GM12875 (cell line): ENCODE measurements around the gene ARMH1.

Experiments used
- H3K4me3 ChIP-seq: one replicate; pipeline ENCODE4 v1.5.1; 2011; ENCODE audit warnings: low read depth, low read length, control low read depth
- TF ChIP-seq, protein P1 (sequence below): IDR thresholded peaks from 2 replicates; pipeline ENCODE4 v1.5.1; 2011; ENCODE audit warnings: low read depth, mild to moderate bottlenecking, control low read depth, inconsistent platforms, low read length, moderate library complexity, borderline replicate concordance; ENCODE audit not compliant: insufficient read depth

The ARMH1 gene

DNA sequence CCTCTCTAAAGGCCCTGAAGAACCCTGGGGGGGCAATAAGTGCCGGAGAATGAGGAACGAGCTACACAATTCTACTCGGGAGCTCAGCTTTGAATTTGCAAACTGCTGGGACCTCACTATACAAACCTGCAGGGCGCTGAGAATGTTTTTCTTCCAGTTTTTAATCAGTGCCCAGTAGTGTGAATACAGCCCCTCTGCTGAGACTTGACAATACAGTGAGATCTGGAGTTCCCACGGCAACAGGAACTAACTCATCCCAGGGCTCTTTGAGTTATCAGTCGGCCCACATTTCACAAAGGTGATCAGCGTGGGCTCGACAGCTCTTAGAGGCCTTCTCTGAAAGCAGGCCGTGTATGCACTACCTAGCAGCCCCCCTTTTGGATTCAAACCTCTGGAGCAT is 41.9 kb upstream of the ARMH1 start:
- peak overlapping the region; percentile 73 for H3K4me3 ChIP-seq

DNA sequence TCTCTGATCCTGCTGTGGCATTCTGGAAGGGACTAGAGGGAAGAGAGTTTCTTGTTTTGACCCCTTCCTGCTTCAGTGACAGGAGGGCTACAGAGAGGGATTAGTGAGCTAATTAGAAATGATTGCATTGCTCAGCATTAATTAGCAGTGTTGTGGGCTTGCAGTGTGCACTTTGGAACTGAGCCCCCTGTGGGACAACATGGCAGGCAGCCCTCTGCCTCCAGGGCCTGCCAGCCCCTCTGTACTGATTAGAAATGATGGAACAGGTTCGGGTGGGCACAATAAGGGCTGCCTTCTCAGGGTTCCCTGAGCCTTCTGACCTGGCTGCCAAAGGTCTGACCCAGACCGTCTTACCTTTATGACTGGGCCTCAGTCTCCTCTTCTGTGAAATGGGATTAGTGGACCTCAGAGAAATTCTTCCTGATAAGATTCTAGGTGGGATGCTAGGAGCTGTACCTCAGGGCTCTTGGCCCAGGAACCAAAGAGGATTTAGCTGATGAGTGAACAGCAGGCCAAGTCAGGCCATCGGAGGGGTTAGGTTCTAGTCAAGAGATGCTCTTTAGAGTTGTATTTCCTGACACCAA is 39.8 kb upstream of the ARMH1 start:
- TF ChIP-seq, protein P1, sequence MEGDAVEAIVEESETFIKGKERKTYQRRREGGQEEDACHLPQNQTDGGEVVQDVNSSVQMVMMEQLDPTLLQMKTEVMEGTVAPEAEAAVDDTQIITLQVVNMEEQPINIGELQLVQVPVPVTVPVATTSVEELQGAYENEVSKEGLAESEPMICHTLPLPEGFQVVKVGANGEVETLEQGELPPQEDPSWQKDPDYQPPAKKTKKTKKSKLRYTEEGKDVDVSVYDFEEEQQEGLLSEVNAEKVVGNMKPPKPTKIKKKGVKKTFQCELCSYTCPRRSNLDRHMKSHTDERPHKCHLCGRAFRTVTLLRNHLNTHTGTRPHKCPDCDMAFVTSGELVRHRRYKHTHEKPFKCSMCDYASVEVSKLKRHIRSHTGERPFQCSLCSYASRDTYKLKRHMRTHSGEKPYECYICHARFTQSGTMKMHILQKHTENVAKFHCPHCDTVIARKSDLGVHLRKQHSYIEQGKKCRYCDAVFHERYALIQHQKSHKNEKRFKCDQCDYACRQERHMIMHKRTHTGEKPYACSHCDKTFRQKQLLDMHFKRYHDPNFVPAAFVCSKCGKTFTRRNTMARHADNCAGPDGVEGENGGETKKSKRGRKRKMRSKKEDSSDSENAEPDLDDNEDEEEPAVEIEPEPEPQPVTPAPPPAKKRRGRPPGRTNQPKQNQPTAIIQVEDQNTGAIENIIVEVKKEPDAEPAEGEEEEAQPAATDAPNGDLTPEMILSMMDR, result no peak
- H3K4me3 ChIP-seq, result no peak overlapping the region

More for the DNA sequence above, 41.9 kb upstream of the ARMH1 start:
- TF ChIP-seq, protein P1, result no peak

DNA sequence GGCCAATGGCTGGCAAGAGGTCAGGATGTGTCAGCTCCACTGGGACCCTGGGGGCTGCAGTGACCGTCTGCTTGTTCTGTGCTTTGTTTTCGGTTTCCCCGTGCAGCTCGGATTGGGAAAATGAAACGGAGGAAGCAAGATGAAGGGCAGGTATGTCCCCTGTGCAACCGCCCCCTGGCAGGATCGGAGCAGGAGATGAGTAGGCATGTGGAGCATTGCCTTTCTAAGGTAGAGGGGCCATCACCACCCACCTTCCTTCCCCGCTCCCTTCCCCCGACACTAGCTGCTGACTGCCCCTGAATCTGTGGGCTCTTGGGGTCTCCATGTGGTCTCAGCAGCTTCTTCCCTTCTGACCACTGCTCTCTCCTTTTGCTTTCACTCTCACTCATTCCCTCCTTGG is 39.1 kb upstream of the ARMH1 start:
- H3K4me3 ChIP-seq, result no peak overlapping the region
- TF ChIP-seq, protein P1, result no peak

DNA sequence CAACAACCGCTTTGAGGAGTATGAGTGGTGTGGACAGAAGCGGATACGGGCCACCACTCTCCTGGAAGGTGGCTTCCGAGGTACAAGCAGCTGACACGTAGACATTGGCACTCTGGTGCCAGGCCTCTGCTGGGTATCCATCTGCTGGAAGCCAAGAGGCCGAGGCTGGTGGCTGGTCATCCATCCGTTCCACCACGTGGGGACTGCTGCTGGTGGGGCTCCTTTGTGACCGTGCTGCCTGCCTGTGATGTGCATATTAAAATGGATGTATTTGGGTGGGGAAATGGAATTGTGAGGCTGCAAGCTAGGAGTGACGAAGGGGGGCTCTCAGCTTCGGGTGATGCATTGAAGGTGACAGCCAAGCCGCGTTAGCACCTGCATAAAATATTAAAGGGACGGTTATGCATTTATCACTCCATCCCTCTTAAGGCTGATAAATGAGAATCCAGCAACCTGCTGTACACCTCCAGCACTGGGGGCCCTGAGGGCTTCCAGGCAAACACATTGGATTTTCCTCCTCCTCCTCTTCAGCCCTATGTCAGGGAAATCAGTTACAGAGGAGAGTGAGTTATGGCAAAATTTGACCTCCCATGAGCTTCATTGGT is 38.3 kb upstream of the ARMH1 start:
- H3K4me3 ChIP-seq, result no peak overlapping the region
- TF ChIP-seq, protein P1, result no peak

DNA sequence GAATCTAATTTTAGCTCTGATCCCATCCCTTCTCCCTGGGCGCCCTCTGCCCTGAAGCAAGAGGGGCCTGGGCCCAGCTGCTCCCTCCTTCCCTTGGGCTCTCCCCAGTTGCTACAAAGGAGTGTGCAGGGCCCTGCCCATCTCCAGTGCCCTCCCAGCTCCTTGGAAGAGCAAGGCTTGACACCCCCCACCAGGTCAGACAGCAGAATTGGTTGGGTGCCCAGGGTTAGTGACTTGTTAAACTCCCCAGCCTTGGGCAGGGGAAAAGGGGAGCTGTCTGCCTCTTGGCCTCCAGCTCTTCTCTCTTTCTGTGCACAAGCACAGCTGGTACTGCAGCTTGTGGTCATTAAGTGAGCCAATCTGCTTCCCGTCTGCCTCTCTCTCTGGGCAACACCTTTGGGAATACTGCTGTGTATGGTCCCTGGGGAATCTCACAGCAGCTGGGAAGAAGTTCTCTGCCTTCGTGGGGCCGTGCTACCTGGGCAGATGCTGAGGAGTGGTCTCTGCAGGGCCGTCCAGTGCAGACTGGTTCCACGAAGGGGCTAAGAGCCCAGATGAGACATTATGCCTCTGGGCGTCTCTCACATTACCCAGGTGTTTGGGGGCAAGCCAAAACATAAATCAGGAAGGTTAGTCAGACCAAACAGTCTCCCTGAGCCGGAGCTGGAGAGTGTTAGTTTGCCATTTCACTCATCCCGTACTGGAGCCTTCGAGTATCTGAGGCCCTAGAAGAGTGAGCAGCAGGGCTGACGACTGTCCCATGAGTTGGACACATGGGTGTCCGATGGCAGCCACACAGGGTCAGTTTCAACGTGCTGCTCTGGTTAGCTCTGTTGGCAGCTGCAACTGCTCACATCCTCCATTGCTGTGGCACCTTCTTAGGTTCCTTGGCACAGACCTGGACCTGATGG is 37.6 kb upstream of the ARMH1 start:
- TF ChIP-seq, protein P1, result no peak

DNA sequence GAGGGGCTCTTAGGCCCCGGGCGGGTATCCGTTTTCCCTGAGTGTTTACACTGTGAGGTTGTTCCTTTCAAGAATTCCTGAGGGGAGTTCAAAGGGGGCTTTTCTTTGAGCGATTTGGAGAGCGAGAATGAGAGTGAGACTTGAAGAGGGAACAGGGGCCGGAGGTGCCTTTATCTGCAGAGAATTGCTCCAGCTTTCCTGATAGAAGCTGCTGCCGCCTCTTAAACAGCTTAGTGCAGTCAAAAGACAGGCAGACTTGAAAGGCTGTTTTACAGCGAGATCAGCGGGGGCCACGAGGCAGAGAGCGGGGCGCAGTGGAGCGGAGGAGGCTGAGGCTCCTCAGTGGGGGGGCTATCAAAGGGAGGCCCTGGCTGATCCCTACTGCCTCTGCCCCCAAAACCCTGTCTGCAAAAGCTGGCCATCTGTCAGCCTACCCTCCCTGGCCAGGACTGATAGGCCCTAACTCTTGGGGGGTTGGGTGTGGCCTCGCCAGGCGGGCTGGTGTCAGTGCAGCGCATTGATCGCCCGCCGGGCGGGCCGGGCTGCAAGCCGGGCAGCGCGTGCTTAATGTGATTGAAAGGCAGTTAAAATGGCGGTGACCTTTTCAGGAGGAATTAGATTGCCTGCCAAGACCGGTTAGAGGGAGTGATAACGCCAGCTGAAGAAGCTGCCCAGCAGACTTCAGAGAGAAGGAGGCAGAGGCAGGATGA is 36.7 kb upstream of the ARMH1 start:
- TF ChIP-seq, protein P1, result no peak

More for the DNA sequence above, 37.6 kb upstream of the ARMH1 start:
- H3K4me3 ChIP-seq, result no peak overlapping the region

More for the DNA sequence above, 36.7 kb upstream of the ARMH1 start:
- no peak overlapping the region for H3K4me3 ChIP-seq
